ENCODE measurements around the gene RIBC2. TPM values are rescaled to one million over a fixed set of nuclear protein-coding genes. Genes with fewer than 3 reads are reported as not detected.

Gene RIBC2
- total and polyA plus RNA-seq, 2 of the 4 experiments (the other 2 are of a cell fraction), result 0.29 to 0.36 TPM

DNA sequence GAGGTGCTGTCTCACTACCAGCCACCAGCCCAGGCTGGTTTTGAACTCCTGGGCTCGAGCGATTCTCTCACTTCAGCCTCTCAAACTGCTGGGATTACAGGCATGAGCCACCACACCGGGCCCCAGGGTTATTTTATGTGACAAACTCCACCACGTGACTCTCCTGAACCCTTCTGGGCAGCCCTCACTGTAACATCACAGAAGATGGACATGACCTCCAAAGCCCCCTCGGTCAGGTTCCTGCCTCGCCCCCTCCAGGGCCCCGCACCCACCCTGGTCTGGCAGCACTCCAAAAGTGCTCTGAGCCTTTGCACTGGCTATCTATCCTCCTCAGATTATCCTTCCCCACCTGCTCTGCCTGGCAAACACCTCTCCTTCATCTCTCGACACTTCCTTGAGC lies 43.3 kb downstream of the RIBC2 start:
- no peak for ATAC-seq (ENCODE audit: low read depth)
- H3K27ac ChIP-seq (ENCODE audit: insufficient read depth, low read length), result no peak overlapping the region
- no peak for TF ChIP-seq FOS (IDR thresholded peaks at IDR 0.05; ENCODE audit: low read depth, low read length)
- no peak overlapping the region for H4K8ac ChIP-seq (ENCODE audit: low read depth in 2 of 2, low read length in 2 of 2)
- H2BK120ac ChIP-seq (ENCODE audit: low read depth, low read length), result no peak overlapping the region
- no peak overlapping the region for H2BK5ac ChIP-seq (ENCODE audit: low read depth, low read length, poor library complexity, severe bottlenecking)
- no peaks in the 10 kb centered on the region for H4K20me1 ChIP-seq (ENCODE audit: insufficient read depth, low read length)
- no peaks in the 10 kb centered on the region for H3K79me1 ChIP-seq (ENCODE audit: low read depth in 1 of 2, low read length in 2 of 2)
- no peak overlapping the region for H2AK5ac ChIP-seq (ENCODE audit: low read depth, low read length)
- intact Hi-C loops (cut with micrococcal nuclease), result no loop called here
- dilution Hi-C loops (cut with HindIII; ENCODE audit: low sequenced_read_pairs, unreplicated experiment), result no loop called here
- WGBS, 2 experiments (ENCODE audit: extremely low coverage in 2 of 2, insufficient read length in 1 of 2), result 93% methylated on average over 7 of the region's 8 CpGs; no CpG with 5 or more reads in 1 of the 2 experiments
- H3K56ac ChIP-seq (ENCODE audit: extremely low read depth, insufficient read depth, low read length), result no peak overlapping the region
- H3K4me1 ChIP-seq (ENCODE audit: control insufficient read depth, insufficient read depth, low read length), result peaks cover 27% of the 10 kb centered on the region
- no peak overlapping the region for H4K5ac ChIP-seq (ENCODE audit: low read depth, low read length)
- no peak overlapping the region for H3K4me3 ChIP-seq (ENCODE audit: insufficient read depth, low read depth, low read length)
- no peak overlapping the region for H3K14ac ChIP-seq (replicated peaks; ENCODE audit: low read depth, low read length)
- ChIA-PET POLR2A (ENCODE audit: unreplicated experiment) (no interaction called here), CTCF (no interaction called here)
- no peak overlapping the region for H3K4me2 ChIP-seq (ENCODE audit: low read depth, low read length)
- in situ Hi-C loops (cut with MboI; ENCODE audit: low sequenced_read_pairs), result no loop called here
- no peak overlapping the region for H3K9ac ChIP-seq (ENCODE audit: low read depth, low read length)
- H2AK9ac ChIP-seq (replicated peaks; ENCODE audit: low read depth, low read length, poor library complexity), result no peak overlapping the region
- H3K18ac ChIP-seq (ENCODE audit: low read depth, low read length), result no peak overlapping the region
- H3K4ac ChIP-seq (ENCODE audit: low read depth, low read length), result peak overlapping the region; percentile 62; the same call in 1 of the 2 replicates
- H3K9me1 ChIP-seq (ENCODE audit: insufficient read depth, low read length), result peaks cover 25% of the 10 kb centered on the region
- no peaks in the 10 kb centered on the region for H3K36me3 ChIP-seq (ENCODE audit: control insufficient read depth, insufficient read depth, low read length)
- DNase-seq, result no peak
- no peak overlapping the region for H2AFZ ChIP-seq (replicated peaks; ENCODE audit: low read length, poor library complexity)
- H3K27me3 ChIP-seq (ENCODE audit: control insufficient read depth, insufficient read depth, low read length), result no peaks in the 10 kb centered on the region
- BruUV-seq (replicated peaks), result no TSS peak
- no peak overlapping the region for H2BK15ac ChIP-seq (ENCODE audit: low read depth, low read length)
- no peak overlapping the region for H4K91ac ChIP-seq (ENCODE audit: insufficient read depth, low read depth, low read length)
- no peaks in the 10 kb centered on the region for H3K9me3 ChIP-seq (ENCODE audit: control insufficient read depth, insufficient read depth, low read length)
- no peak overlapping the region for H3K23ac ChIP-seq (ENCODE audit: low read depth, low read length)
- H2BK20ac ChIP-seq (ENCODE audit: low read depth, low read length), result no peak overlapping the region

Data from IMR-90 (cell line).